H9 (cell line): ENCODE results near the gene AQP12A. TPM values are rescaled to one million over a fixed set of nuclear protein-coding genes. Genes with fewer than 3 reads are reported as not detected.

Experiments used
- DNase-seq: peaks from one replicate; pipeline ENCODE4 v3.0.0-alpha.2; 2017
- H2AFZ ChIP-seq: one replicate; pipeline ENCODE4 v1.6.1; 2013; ENCODE audit warnings: mild to moderate bottlenecking, low read length, control low read depth, moderate library complexity
- H2AK5ac ChIP-seq: 2 replicates; pipeline ENCODE4 v1.6.1; 2013; ENCODE audit warnings: low read length, control low read depth, mixed read lengths; ENCODE audit not compliant: insufficient read length
- H2BK120ac ChIP-seq: one replicate; pipeline ENCODE4 v1.6.1; 2013; ENCODE audit warnings: low read depth, mild to moderate bottlenecking, low read length, control low read depth, inconsistent platforms; ENCODE audit not compliant: poor library complexity, severe bottlenecking
- H2BK12ac ChIP-seq: 2 replicates; pipeline ENCODE4 v1.6.1; 2013; ENCODE audit warnings: low read length, control low read depth, mixed read lengths, low read depth; ENCODE audit not compliant: insufficient read length
- H2BK15ac ChIP-seq: 2 replicates; pipeline ENCODE4 v1.6.1; 2013; ENCODE audit warnings: low read depth, low read length, control low read depth
- H2BK20ac ChIP-seq: one replicate; pipeline ENCODE4 v1.6.1; 2013; ENCODE audit warnings: low read depth, mild to moderate bottlenecking, low read length, control low read depth, inconsistent platforms; ENCODE audit not compliant: poor library complexity, severe bottlenecking
- H2BK5ac ChIP-seq: 2 replicates; pipeline ENCODE4 v1.6.1; 2013; ENCODE audit warnings: low read length, control low read depth, mixed read lengths; ENCODE audit not compliant: insufficient read length
- H3K14ac ChIP-seq: 2 replicates; pipeline ENCODE4 v1.6.1; 2013; ENCODE audit warnings: low read length, control low read depth; ENCODE audit not compliant: insufficient read depth
- H3K18ac ChIP-seq: 2 replicates; pipeline ENCODE4 v1.6.1; 2013; ENCODE audit warnings: low read depth, mild to moderate bottlenecking, mixed read lengths, low read length, control low read depth; ENCODE audit not compliant: insufficient read length
- H3K23ac ChIP-seq: 2 replicates; pipeline ENCODE4 v1.6.1; 2013; ENCODE audit warnings: low read length, control low read depth, mixed read lengths, low read depth; ENCODE audit not compliant: insufficient read length
- H3K23me2 ChIP-seq: 2 replicates; pipeline ENCODE4 v1.6.1; 2013; ENCODE audit warnings: low read depth, mild to moderate bottlenecking, mixed read lengths, low read length, control low read depth; ENCODE audit not compliant: insufficient read length, poor library complexity, severe bottlenecking
- H3K27ac ChIP-seq: 2 replicates; pipeline ENCODE4 v1.5.1; 2013; ENCODE audit warnings: low read length, control low read depth, mixed read lengths, low read depth; ENCODE audit not compliant: insufficient read length
- H3K27me3 ChIP-seq: 2 replicates; pipeline ENCODE4 v1.6.1; 2013; ENCODE audit warnings: low read length, control low read depth, inconsistent platforms; ENCODE audit not compliant: insufficient read depth
- H3K4ac ChIP-seq: 2 replicates; pipeline ENCODE4 v1.6.1; 2013; ENCODE audit warnings: low read depth, mild to moderate bottlenecking, control low read depth, inconsistent platforms, low read length, moderate library complexity
- H3K4me1 ChIP-seq: 2 replicates; pipeline ENCODE4 v1.6.1; 2013; ENCODE audit warnings: low read length, control low read depth, inconsistent platforms; ENCODE audit not compliant: insufficient read depth
- H3K4me2 ChIP-seq: 2 replicates; pipeline ENCODE4 v1.6.1; 2013; ENCODE audit warnings: low read length, control low read depth, mixed read lengths; ENCODE audit not compliant: insufficient read length, insufficient read depth
- H3K56ac ChIP-seq: 2 replicates; pipeline ENCODE4 v1.6.1; 2013; ENCODE audit warnings: low read depth, mild to moderate bottlenecking, mixed read lengths, low read length, control low read depth; ENCODE audit not compliant: insufficient read length
- H3K79me1 ChIP-seq: 2 replicates; pipeline ENCODE4 v1.6.1; 2013; ENCODE audit warnings: low read depth, mild to moderate bottlenecking, moderate library complexity, low read length, control low read depth, inconsistent platforms; ENCODE audit not compliant: insufficient read depth, poor library complexity, severe bottlenecking
- H3K79me2 ChIP-seq: 2 replicates; pipeline ENCODE4 v1.6.1; 2013; ENCODE audit warnings: low read length, control low read depth, inconsistent platforms; ENCODE audit not compliant: insufficient read depth
- H3K9ac ChIP-seq: 2 replicates; pipeline ENCODE4 v1.6.1; 2013; ENCODE audit warnings: low read length, control low read depth, mixed read lengths; ENCODE audit not compliant: insufficient read length; ENCODE audit errors: extremely low read depth
- H3K9me3 ChIP-seq: one replicate; pipeline ENCODE4 v1.6.1; 2013; ENCODE audit warnings: low read depth, low read length, inconsistent platforms; ENCODE audit not compliant: control insufficient read depth
- H3T11ph ChIP-seq: one replicate; pipeline ENCODE4 v1.6.1; 2013; ENCODE audit warnings: mild to moderate bottlenecking, low read length, control low read depth, inconsistent platforms
- H4K20me1 ChIP-seq: one replicate; pipeline ENCODE4 v1.6.1; 2013; ENCODE audit not compliant: control insufficient read depth, insufficient read length, insufficient read depth
- H4K5ac ChIP-seq: 2 replicates; pipeline ENCODE4 v1.6.1; 2013; ENCODE audit warnings: low read depth, mild to moderate bottlenecking, mixed read lengths, low read length, control low read depth; ENCODE audit not compliant: insufficient read length
- H4K8ac ChIP-seq: replicated peaks from 2 replicates; pipeline ENCODE4 v1.6.1; 2013; ENCODE audit warnings: low read length, control low read depth, mixed read lengths, low read depth; ENCODE audit not compliant: insufficient read length
- H4K91ac ChIP-seq: 2 replicates; pipeline ENCODE4 v1.6.1; 2013; ENCODE audit warnings: low read depth, mild to moderate bottlenecking, moderate library complexity, mixed read lengths, low read length, control low read depth; ENCODE audit not compliant: insufficient read length
- H3K27ac Mint-ChIP-seq, 3 experiments: 2 replicates in 2 of 3; 3 replicates in 1 of 3; pipeline ENCODE4 v1.8.0; 2020 to 2021; ENCODE audit warnings: mixed read lengths in 3 of 3, mild to moderate bottlenecking in 1 of 3, moderate library complexity in 1 of 3
- H3K27me3 Mint-ChIP-seq: 2 replicates; pipeline ENCODE4 v1.8.0; 2021; ENCODE audit warnings: low read depth, mild to moderate bottlenecking, moderate library complexity, mixed read lengths
- H3K36me3 Mint-ChIP-seq, 3 experiments: 2 replicates in 2 of 3; 3 replicates in 1 of 3; pipeline ENCODE4 v1.8.0; 2020 to 2021; ENCODE audit warnings: low read depth in 3 of 3, mixed read lengths in 3 of 3; ENCODE audit not compliant: insufficient read depth in 1 of 3
- H3K4me1 Mint-ChIP-seq, 2 experiments: 2 replicates each; pipeline ENCODE4 v1.8.0; 2020; ENCODE audit warnings: mixed read lengths in 2 of 2
- H3K4me3 Mint-ChIP-seq, 2 experiments: 2 replicates in 1 of 2; 3 replicates in 1 of 2; pipeline ENCODE4 v1.8.0; 2020 to 2021; ENCODE audit warnings: mild to moderate bottlenecking in 2 of 2, mixed read lengths in 2 of 2, moderate library complexity in 1 of 2
- H3K9me3 Mint-ChIP-seq, 2 experiments: 2 replicates in 1 of 2; 3 replicates in 1 of 2; pipeline ENCODE4 v1.8.0; 2020; ENCODE audit warnings: mild to moderate bottlenecking in 2 of 2, mixed read lengths in 2 of 2, moderate library complexity in 1 of 2
- CTCF ChIP-seq: fragments of 200-600 bp; sonication (generic); conservative IDR thresholded peaks from 3 replicates; pipeline ENCODE4 v1.8.0; 2021; ENCODE audit warnings: antibody characterized with exemption, mild to moderate bottlenecking
- WGBS: extraction: QIAGEN DNeasy Blood & Tissue Kit; methylation state at CpG from one replicate; pipeline ENCODE4 v1.1.7; 2013; ENCODE audit warnings: missing lambda C conversion rate, low lambda C conversion rate, mixed read lengths; ENCODE audit not compliant: insufficient read length; ENCODE audit errors: extremely low coverage; 5-methylcytosine and 5-hydroxymethylcytosine counted together
- total RNA-seq: library from RNA; stranded (reverse); gene quantifications from 2 replicates; pipeline ENCODE4 v1.2.1, GENCODE V29; 2021

The AQP12A gene
- total RNA-seq, 1 experiment from 2014 or later = not detected

GRCh38 chr2:240741091-240741490 is 49.4 kb downstream of the AQP12A start:
- Histone ChIP-seq H2BK15ac (no peak overlapping the region), H3K14ac (no peak overlapping the region), H2BK5ac (no peak overlapping the region), H3K23me2 (no peaks in the 10 kb centered on the region), H3T11ph (no peak overlapping the region), H3K27ac (no peak overlapping the region), H3K23ac (no peak overlapping the region), H4K91ac (no peak overlapping the region), H2AK5ac (no peak overlapping the region), H4K5ac (no peak overlapping the region), H4K20me1 (no peaks in the 10 kb centered on the region), H3K79me2 (no peaks in the 10 kb centered on the region), H3K9ac (no peak overlapping the region), H3K56ac (no peak overlapping the region), H2BK120ac (no peak overlapping the region), H2BK12ac (no peak overlapping the region), H3K27me3 (no peaks in the 10 kb centered on the region), H3K4me2 (no peak overlapping the region), H4K8ac (no peak overlapping the region), H3K4me1 (no peaks in the 10 kb centered on the region), H2AFZ (no peak overlapping the region), H2BK20ac (no peak overlapping the region), H3K4ac (no peak overlapping the region), H3K18ac (no peak overlapping the region), H3K9me3 (no peaks in the 10 kb centered on the region), H3K79me1 (no peaks in the 10 kb centered on the region)
- DNase-seq = no peak
- H3K4me3 Mint-ChIP-seq = no peak overlapping the region
- H3K9me3 Mint-ChIP-seq = no peaks in the 10 kb centered on the region
- no CpG with 5 or more reads among the region's 18 CpGs for WGBS
- H3K27me3 Mint-ChIP-seq = no peaks in the 10 kb centered on the region; the same call in 1 of the 2 replicates
- peak overlapping the region in 1 of 3 experiments; percentile 14; a peak in 1 of 7 replicates for H3K27ac Mint-ChIP-seq
- TF ChIP-seq CTCF = no peak
- no peaks in the 10 kb centered on the region for H3K4me1 Mint-ChIP-seq
- H3K36me3 Mint-ChIP-seq = peaks cover 52 to 85% (median 81%) of the 10 kb centered on the region in 3 experiments
